ENCODE results near the gene TBX21. TPM values are rescaled to one million over a fixed set of nuclear protein-coding genes. Genes with fewer than 3 reads are reported as not detected.

Gene TBX21
- total and polyA plus RNA-seq, 2 of the 4 experiments (the other 2 are of a cell fraction): not detected

- H3K9ac ChIP-seq (ENCODE audit: low read depth, low read length): no peak overlapping the region
- H3K14ac ChIP-seq (replicated peaks; ENCODE audit: low read depth, low read length): no peak overlapping the region
- no peaks in the 10 kb centered on the region for H3K9me1 ChIP-seq (ENCODE audit: insufficient read depth, low read length)
- no peak overlapping the region for H3K56ac ChIP-seq (ENCODE audit: extremely low read depth, insufficient read depth, low read length)
- no peak overlapping the region for H4K91ac ChIP-seq (ENCODE audit: insufficient read depth, low read depth, low read length)
- CTCF ChIA-PET: interaction anchor here (0.9 kb wide), 1 partner anchor 8 kb away, joined by 5 read pairs; the partner anchor contains the start of gene TBX21
- H3K18ac ChIP-seq (ENCODE audit: low read depth, low read length): no peak overlapping the region
- H3K4me3 ChIP-seq (ENCODE audit: insufficient read depth, low read depth, low read length): no peak overlapping the region
- no peak overlapping the region for H4K5ac ChIP-seq (ENCODE audit: low read depth, low read length)
- H3K4me2 ChIP-seq (ENCODE audit: low read depth, low read length): no peak overlapping the region
- POLR2A ChIA-PET (ENCODE audit: unreplicated experiment): no interaction called here
- DNase-seq (no peak), ATAC-seq (ENCODE audit: low read depth) (no peak)
- no peak for TF ChIP-seq NFE2L2 (IDR thresholded peaks at IDR 0.05; ENCODE audit: low read depth, low read length)
- TF ChIP-seq USF2 (IDR thresholded peaks at IDR 0.05; ENCODE audit: low read depth, low read length): no peak
- TF ChIP-seq CHD1 (IDR thresholded peaks at IDR 0.05; ENCODE audit: low read depth, low read length): no peak
- TF ChIP-seq CTCF (conservative IDR thresholded peaks at IDR 0.05; ENCODE audit: low read depth, low read length): no peak
- no peak for TF ChIP-seq FOS (IDR thresholded peaks at IDR 0.05; ENCODE audit: low read depth, low read length)
- TF ChIP-seq MXI1 (IDR thresholded peaks at IDR 0.05; ENCODE audit: borderline replicate concordance, low read depth, low read length): no peak
- TF ChIP-seq RAD21 (IDR thresholded peaks at IDR 0.05; ENCODE audit: low read length): no peak
- TF ChIP-seq RFX5 (IDR thresholded peaks at IDR 0.05; ENCODE audit: low read depth, low read length): no peak
- TF ChIP-seq MAZ (IDR thresholded peaks at IDR 0.05; ENCODE audit: borderline replicate concordance, low read depth, low read length): no peak
- TF ChIP-seq BHLHE40 (IDR thresholded peaks at IDR 0.05; ENCODE audit: low read depth, low read length): no peak
- 82% methylated on average over 4 of the region's 11 CpGs; no CpG with 5 or more reads in 1 of the 2 experiments for WGBS, 2 experiments (ENCODE audit: extremely low coverage in 2 of 2, insufficient read length in 1 of 2)
- no peak overlapping the region for H3K23ac ChIP-seq (ENCODE audit: low read depth, low read length)
- dilution Hi-C loops (cut with HindIII; ENCODE audit: low sequenced_read_pairs, unreplicated experiment): no loop called here
- H4K8ac ChIP-seq (ENCODE audit: low read depth in 2 of 2, low read length in 2 of 2): no peak overlapping the region
- no peak overlapping the region for H2BK15ac ChIP-seq (ENCODE audit: low read depth, low read length)
- no peaks in the 10 kb centered on the region for H3K4me1 ChIP-seq (ENCODE audit: control insufficient read depth, insufficient read depth, low read length)
- BruUV-seq (replicated peaks): no TSS peak
- intact Hi-C loops (cut with micrococcal nuclease): no loop called here
- no peak overlapping the region for H3K27ac ChIP-seq (ENCODE audit: insufficient read depth, low read length)
- H3K27me3 ChIP-seq (ENCODE audit: control insufficient read depth, insufficient read depth, low read length): peaks cover 62% of the 10 kb centered on the region
- H2AK9ac ChIP-seq (replicated peaks; ENCODE audit: low read depth, low read length, poor library complexity): no peak overlapping the region
- no peak overlapping the region for H2BK20ac ChIP-seq (ENCODE audit: low read depth, low read length)
- in situ Hi-C loops (cut with MboI; ENCODE audit: low sequenced_read_pairs): no loop called here
- H2BK5ac ChIP-seq (ENCODE audit: low read depth, low read length, poor library complexity, severe bottlenecking): no peak overlapping the region
- H2AFZ ChIP-seq (replicated peaks; ENCODE audit: low read length, poor library complexity): no peak overlapping the region
- H3K4ac ChIP-seq (ENCODE audit: low read depth, low read length): no peak overlapping the region
- H3K9me3 ChIP-seq (ENCODE audit: control insufficient read depth, insufficient read depth, low read length): peaks cover 6% of the 10 kb centered on the region
- H4K20me1 ChIP-seq (ENCODE audit: insufficient read depth, low read length): no peaks in the 10 kb centered on the region; the same call in 1 of the 2 replicates
- no peaks in the 10 kb centered on the region for H3K36me3 ChIP-seq (ENCODE audit: control insufficient read depth, insufficient read depth, low read length)
- no peak overlapping the region for H2BK120ac ChIP-seq (ENCODE audit: low read depth, low read length)
- H2AK5ac ChIP-seq (ENCODE audit: low read depth, low read length): no peak overlapping the region
- H3K79me1 ChIP-seq (ENCODE audit: low read depth in 1 of 2, low read length in 2 of 2): no peaks in the 10 kb centered on the region
These were observed 8.2 kb downstream of the TBX21 start for GRCh38 chr17:47741109-47741792.

Measured in IMR-90 (cell line).